ENCODE measurements around the gene IFNAR1.
"Not testable (repeated sequence)": the region's sequence is repeated elsewhere in the genome, so short reads cannot be mapped to it uniquely, and the experiment has no call there.

Gene IFNAR1

GRCh38 chr21:33350676-33351075, 25.9 kb downstream of the IFNAR1 start:
- DNase-seq, result no peak

GRCh38 chr21:33355355-33355754, 30.6 kb downstream of the IFNAR1 start:
- DNase-seq, result no peak

- no peak for DNase-seq
Observed at GRCh38 chr21:33355996-33356395, 31.2 kb downstream of the IFNAR1 start.

DNA sequence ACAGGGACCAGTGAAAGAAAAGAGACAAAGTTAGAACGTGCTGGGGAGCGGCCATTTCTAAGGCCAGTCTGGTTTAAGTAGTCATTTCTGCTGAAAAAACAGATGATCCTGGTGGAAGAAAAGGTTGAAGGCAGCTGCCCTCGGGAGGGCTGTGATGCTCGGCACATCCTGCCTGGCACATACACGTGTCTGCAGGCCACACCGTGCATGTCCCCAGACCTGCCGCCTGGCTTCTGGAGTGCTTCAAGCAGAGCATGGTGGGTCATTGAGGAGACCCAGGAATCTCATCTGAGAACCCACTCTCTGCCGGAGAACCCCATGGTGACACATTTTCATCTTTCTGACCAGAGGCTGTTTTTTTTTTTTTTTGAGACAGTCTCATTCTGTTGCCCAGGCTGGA, 32.4 kb downstream of the IFNAR1 start:
- DNase-seq, result no peak

DNA sequence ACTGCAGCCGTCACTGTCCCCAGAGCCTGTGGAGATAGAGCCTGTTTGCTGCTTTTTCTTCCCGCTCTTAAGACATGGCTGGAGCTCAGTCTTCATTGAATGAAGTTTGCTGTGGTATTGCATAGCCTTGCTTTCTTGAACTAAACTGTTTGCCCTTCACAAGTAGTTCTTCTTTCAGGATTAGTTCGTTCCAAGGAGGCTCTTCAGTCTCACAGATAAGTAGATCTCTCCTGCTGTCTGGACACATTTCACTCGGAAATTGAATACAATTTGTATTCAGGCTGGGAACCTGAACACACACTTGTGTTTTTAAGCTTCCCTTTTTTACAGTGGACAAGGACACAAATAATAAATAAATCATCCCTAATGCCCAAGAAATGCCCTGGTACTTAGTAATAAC, 34.7 kb downstream of the IFNAR1 start:
- no peak for DNase-seq

GRCh38 chr21:33360281-33360680, 35.5 kb downstream of the IFNAR1 start:
- no peak for DNase-seq

DNA sequence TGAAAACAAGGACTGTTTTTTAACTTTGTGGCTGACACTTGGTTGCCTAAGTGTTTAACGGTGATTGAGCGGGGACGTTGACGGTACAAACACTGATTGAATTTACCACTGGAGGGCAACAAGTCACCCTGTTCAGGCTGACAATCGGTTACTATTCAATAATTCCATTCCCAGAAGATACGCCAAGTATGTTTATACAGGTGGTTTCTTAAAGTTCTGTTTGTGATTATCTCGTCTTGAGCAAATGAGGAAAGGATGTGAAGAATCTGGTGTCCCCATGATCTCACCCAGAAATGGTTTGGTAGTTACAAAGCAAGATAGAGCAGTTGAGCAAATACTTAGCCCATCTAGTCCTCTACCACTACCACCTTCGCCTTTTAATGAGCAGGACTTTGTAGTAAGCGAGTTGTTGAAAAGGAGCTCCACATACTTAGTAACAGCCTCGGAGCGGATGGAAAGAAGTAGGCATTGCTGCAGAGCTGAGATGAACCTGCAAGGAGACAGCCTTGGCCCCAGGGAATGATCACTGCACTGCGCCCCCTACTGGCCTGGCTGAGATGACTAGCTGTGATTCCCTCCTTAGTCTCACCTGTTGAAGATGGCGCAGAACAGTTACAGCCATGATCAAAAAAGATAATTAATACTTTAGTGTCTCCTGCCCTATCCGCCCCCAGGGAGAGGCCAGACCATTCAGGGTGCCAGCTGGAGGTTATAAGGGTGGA, 36.3 kb downstream of the IFNAR1 start:
- peak; percentile 65 to 86 (median 80) for DNase-seq

DNA sequence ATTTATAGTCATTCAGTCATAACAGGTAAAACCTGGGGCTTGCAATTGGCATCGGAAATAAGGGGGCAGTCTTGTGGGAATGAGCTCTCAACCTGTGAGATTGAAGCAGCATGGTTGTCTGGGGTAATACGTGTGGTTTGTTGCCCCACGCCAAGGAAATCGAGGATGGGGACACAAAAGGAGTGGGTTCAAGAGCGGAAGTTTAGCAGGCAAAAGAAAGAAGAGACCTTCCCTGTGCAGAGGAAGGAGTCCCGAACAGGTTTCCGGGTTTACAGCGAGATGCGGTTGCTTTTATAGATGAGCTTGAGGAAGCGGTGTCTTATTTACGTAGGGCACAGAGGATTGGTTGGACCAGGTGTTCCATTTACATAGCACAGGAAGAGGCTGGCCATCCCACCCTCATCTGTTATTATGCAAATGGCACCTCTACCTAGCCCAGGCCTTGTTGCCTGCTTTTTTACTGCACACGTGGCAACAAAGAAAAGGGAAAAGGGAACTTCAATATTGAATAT, 37.3 kb downstream of the IFNAR1 start:
- DNase-seq, result peak in 2 of 4 experiments; percentile 48 to 49

DNA sequence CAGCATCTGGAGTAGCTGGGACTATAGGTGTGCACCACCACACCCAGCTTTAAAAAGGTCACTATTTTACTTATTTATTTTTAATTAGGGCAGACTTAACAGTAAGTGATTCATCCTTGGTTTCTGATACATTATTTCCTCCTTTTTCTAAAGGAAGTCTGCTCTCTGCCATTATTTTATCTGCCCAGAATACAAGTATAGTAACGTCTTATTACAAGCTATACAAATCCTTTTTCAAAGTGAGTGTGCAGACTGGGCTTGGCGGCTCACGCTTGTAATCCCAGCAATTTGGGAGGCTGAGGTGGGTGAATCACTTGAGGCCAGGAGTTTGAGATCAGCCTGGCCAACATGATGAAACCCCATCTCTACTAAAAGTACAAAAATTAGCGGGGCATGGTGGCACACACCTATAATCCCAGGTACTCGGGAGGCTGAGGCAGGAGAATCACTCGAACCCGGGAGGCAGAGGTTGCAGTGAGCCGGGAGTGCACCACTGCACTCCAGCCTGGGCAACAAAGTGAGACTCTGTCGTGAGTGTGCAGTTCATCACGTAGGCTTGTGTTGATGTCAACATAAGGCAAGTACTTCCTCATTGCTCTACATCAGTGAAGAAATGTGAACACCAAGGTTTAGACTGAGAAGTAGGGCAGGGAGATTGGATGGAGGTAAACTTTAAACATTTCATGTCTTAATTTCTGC, 39.3 kb downstream of the IFNAR1 start:
- DNase-seq, result not testable (repeated sequence)

DNA sequence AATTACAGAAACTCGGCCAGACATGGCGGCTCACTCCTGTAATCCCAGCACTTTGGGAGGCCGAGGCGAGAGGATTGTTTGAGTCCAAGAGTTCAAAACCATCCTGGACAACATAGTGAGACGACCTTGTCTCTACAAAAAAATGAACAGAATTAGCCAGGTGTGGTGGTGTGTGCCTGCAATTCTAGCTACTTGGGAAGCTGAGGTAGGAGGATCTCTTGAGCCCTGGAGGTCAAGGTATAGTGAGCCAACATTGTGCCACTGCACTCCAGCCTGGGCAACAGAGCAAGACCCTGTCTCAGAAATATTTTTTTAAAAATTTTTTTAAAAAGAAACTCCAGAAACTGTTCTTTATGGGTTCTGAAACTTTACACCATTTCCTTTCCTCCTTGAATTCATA, 40.1 kb downstream of the IFNAR1 start:
- no peak for DNase-seq

GRCh38 chr21:33367309-33367973, 42.7 kb downstream of the IFNAR1 start:
- no peak for DNase-seq

DNA sequence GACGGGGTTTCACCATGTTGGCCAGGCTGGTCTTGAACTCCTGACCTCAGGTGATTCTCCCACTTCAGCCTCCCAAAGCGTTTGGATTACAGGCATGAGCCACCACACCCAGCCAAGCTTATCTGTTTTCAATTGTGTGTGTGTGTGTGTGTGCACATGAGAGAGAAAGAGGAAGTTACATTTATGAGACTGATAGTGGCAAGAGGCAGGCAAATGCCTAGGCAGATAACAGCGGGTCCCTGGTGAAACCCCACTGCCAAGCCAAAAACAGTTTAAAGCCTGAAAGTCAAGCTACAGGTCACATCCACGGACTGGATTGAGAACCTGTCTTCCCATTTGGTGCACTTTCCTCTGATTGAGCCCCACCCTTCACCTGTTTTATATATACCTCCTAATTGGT, 43.4 kb downstream of the IFNAR1 start:
- DNase-seq, result no peak

DNA sequence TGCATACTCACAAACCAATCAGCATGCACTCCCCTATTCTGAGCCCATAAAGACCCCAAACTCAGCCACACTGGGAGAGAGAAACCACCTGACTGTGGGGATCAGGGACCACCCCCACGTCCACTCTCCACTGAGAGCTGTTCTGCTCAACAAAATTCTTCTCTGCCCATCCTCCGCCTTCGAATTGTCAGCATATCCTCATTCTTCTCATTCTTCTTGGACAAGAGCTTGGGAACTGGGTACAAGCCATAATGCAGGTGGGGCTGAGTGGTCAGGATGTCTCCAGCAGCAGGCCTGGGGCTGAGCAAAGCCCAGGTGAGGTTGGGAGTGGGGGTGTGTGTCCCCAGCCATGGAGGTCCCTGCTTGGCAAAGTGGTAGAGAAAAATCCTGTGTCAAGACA, 43.8 kb downstream of the IFNAR1 start:
- DNase-seq, result no peak

DNA sequence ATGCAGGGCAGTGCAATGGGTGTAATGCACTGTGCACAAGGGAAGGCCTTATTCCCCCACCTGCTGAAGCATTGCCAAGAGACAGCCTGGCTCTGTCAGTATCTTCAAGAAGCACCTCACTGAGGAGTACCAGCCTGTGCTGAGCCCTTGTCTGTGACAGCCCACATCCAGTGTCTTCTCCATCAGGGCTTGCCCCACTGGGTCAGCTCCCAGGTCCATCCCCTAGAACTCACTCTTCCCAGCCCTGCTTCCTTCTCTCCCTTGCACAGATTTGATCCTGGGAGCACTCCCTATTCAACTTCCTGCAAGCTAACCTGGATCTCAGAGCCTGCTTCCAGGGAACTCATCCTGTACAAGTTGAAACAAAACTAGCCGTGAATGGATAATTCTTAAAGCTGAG, 44.8 kb downstream of the IFNAR1 start:
- no peak for DNase-seq

GRCh38 chr21:33370305-33370704, 45.5 kb downstream of the IFNAR1 start:
- no peak for DNase-seq

GRCh38 chr21:33371366-33371765, 46.6 kb downstream of the IFNAR1 start:
- no peak for DNase-seq

- no peak for DNase-seq
Observed at GRCh38 chr21:33372582-33372981, 47.8 kb downstream of the IFNAR1 start.

DNA sequence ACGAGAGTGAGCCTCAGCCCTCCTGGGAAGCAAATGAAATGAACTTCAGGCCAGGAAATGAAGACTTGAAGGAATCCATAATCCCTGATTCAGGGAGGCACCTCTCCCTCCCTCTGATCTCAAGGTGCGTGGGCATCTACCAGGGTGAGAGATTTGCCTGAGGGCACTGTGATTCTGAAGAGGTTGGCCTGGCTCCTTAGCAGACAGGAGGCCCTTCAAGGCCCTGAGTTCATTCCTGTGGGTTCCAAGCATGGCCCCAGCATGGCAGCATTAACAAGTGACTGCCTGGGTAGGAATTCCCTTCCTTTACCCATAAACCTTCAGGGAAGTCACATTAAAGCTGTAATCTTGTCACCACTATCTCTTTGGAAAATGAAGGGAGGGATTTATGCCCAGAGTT, 48.7 kb downstream of the IFNAR1 start:
- DNase-seq, result no peak

DNA sequence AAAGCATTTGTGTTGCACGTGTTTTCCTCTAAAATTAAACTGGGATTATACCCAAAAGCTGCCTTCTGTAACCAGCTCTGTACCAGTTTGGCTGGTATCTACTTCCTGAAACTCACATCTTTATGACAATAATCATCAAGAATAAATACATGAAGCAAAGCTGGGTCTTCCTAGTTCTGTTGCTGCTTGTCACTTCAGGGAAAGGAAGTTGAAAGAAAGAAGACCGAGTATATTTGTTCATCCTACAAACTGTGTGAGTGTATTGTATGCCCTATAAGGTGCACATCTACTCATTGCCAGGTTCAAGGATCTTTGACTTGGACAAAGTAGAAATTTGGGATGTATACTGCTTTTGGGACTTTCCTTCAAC, 49.3 kb downstream of the IFNAR1 start:
- no peak for DNase-seq

- peak in 3 of 4 experiments; percentile 9 to 44 (median 21) for DNase-seq
Observed at GRCh38 chr21:33374450-33375096, 49.8 kb downstream of the IFNAR1 start.

DNA sequence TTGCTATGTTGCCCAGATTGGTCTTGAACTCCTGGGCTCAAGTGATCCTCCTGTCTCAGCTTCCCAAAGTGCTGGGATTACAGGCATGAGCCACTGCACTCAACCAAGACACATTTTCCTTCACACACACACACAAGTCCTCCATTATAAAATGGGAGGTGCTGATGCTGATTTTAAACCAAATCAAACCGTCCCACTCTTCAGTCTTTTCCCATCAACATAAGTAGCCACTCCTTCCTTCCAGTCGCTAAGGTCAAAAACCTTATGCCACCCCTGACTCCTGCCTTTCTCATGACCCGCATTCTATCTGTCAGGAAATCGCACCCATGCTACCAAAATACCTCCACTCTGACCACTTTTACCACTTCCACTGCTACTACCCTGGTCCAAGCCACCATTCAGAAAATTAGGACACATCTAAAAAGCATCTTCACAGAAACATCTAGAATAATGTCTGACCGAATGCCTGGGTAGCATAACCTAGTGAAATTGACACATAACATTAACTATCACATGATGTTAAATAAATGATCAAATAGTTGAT, 50.4 kb downstream of the IFNAR1 start:
- DNase-seq, result no peak

- no peak for DNase-seq
Observed at GRCh38 chr21:33377221-33377920, 52.6 kb downstream of the IFNAR1 start.
